Cardiac muscle cell (in vitro differentiated cells and primary cell): ENCODE results near the gene IZUMO4. TPM values are rescaled to one million over a fixed set of nuclear protein-coding genes. Genes with fewer than 3 reads are reported as not detected.

Source experiments
- DNase-seq, 2 donors: peaks; one replicate each; pipeline versions ENCODE4 v3.0.0 to v3.0.0-alpha.2; 2010 to 2017; ENCODE audit warnings: low read depth in 1 of 2, low spot score in 1 of 2
- H3K27ac ChIP-seq: fragments of 200-600 bp; sonication (generic); 2 replicates; pipeline ENCODE4 v1.5.1; 2016
- H3K27me3 ChIP-seq: fragments of 200-600 bp; sonication (generic); 2 replicates; pipeline ENCODE4 v1.6.0; 2016; ENCODE audit warnings: control low read depth
- H3K36me3 ChIP-seq: fragments of 200-600 bp; sonication (generic); 2 replicates; pipeline ENCODE4 v1.5.1; 2016; ENCODE audit warnings: control low read depth
- H3K4me1 ChIP-seq: fragments of 200-600 bp; sonication (generic); 2 replicates; pipeline ENCODE4 v1.8.1; 2017; ENCODE audit warnings: low read depth, mild to moderate bottlenecking, mixed run types
- H3K4me3 ChIP-seq: fragments of 200-600 bp; sonication (generic); 2 replicates; pipeline ENCODE4 v1.5.1; 2016; ENCODE audit warnings: mild to moderate bottlenecking
- H3K9me3 ChIP-seq: fragments of 200-600 bp; sonication (generic); 2 replicates; pipeline ENCODE4 v1.5.1; 2017; ENCODE audit warnings: low read depth, mild to moderate bottlenecking, control low read depth
- polyA plus RNA-seq: library from polyadenylated mRNA; unstranded; fragments of >200 nt; fragmentation: Nextera tagmentation; extraction: Ambion mirVana; gene quantifications from 2 replicates; pipeline ENCODE4 v1.2.1, GENCODE V29; 2016
- total RNA-seq: library from RNA; depleted of rRNA; stranded (reverse); fragments of >200 nt; gene quantifications from 2 replicates; pipeline ENCODE4 v1.2.3, GENCODE V29; 2016
- TF ChIP-seq, protein P1 (sequence below): IDR thresholded peaks from 2 replicates; pipeline ENCODE4 v1.5.1; 2012; ENCODE audit warnings: low read depth, mild to moderate bottlenecking, low read length

The IZUMO4 gene, protein sequence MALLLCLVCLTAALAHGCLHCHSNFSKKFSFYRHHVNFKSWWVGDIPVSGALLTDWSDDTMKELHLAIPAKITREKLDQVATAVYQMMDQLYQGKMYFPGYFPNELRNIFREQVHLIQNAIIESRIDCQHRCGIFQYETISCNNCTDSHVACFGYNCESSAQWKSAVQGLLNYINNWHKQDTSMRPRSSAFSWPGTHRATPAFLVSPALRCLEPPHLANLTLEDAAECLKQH
- total RNA-seq, result 10.5 and 11.6 TPM in 2 replicates
- 2.6 and 4.9 TPM in 2 replicates for polyA plus RNA-seq

DNA sequence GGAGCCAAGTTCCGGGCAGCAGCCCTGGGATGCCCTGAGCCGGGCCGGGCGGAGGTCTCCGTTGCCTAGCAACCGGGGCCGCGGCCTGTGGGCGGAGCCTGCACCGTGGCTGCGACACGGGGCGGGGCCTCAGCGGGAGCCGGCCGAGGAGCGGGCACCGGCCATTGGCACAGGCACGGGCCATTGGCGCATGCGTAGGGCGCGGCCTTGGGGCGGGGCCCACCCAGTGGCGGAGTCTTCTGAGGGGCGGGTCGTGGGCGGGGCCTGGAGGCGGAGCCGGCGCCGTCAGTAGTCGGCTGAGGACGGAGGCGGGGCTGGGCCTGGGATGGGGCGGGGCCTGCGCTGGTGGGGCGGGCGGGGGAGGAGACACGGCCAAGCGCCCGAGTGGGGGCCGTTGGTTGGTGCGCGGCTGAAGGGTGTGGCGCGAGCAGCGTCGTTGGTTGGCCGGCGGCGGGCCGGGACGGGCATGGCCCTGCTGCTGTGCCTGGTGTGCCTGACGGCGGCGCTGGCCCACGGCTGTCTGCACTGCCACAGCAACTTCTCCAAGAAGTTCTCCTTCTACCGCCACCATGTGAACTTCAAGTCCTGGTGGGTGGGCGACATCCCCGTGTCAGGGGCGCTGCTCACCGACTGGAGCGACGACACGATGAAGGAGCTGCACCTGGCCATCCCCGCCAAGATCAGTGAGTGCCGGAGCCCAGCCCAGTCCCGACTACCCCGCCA, at the start of gene IZUMO4:
IZUMO4 (plus strand) TSS at position 436 of the 723 bp plus-strand sequence; CDS start at position 467, 31 bp downstream.
- Histone ChIP-seq H3K27ac (peak within 1 kb of the TSS; percentile 83), H3K9me3 (no peaks in the 10 kb centered on the region), H3K4me3 (peak within 1 kb of the TSS; percentile 53), H3K36me3 (peaks cover under 1% of the 10 kb centered on the region), H3K4me1 (peaks cover 4% of the 10 kb centered on the region), H3K27me3 (no peaks in the 10 kb centered on the region)
- TF ChIP-seq, protein P1, sequence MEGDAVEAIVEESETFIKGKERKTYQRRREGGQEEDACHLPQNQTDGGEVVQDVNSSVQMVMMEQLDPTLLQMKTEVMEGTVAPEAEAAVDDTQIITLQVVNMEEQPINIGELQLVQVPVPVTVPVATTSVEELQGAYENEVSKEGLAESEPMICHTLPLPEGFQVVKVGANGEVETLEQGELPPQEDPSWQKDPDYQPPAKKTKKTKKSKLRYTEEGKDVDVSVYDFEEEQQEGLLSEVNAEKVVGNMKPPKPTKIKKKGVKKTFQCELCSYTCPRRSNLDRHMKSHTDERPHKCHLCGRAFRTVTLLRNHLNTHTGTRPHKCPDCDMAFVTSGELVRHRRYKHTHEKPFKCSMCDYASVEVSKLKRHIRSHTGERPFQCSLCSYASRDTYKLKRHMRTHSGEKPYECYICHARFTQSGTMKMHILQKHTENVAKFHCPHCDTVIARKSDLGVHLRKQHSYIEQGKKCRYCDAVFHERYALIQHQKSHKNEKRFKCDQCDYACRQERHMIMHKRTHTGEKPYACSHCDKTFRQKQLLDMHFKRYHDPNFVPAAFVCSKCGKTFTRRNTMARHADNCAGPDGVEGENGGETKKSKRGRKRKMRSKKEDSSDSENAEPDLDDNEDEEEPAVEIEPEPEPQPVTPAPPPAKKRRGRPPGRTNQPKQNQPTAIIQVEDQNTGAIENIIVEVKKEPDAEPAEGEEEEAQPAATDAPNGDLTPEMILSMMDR, result peak; percentile 36
- DNase-seq, result peak; percentile 98 to 99

DNA sequence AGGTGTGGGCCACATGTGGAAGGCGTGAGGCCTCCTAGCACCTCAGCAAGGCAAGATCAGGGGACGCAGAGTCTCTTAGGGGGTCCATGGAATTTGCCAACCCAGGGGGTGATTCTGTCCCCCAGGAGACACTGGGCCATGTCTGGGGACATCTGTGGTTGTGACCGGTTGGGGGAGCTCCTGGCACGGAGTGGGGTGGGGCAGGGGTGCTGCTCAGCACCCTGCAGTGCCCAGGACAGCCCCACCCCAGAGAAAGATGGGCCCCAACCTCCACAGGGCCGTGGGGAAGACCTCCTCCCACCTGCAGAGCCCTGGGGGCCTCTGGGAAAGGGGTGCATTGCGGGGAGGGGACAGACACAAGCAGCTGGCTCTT, 49.7 kb upstream of the IZUMO4 start:
- TF ChIP-seq, protein P1, result no peak
- no peak for DNase-seq
- peaks cover 16% of the 10 kb centered on the region for H3K4me1 ChIP-seq
- H3K27me3 ChIP-seq, result no peaks in the 10 kb centered on the region
- H3K36me3 ChIP-seq, result no peaks in the 10 kb centered on the region
- H3K4me3 ChIP-seq, result no peak overlapping the region
- H3K27ac ChIP-seq, result no peak overlapping the region
- H3K9me3 ChIP-seq, result no peaks in the 10 kb centered on the region

DNA sequence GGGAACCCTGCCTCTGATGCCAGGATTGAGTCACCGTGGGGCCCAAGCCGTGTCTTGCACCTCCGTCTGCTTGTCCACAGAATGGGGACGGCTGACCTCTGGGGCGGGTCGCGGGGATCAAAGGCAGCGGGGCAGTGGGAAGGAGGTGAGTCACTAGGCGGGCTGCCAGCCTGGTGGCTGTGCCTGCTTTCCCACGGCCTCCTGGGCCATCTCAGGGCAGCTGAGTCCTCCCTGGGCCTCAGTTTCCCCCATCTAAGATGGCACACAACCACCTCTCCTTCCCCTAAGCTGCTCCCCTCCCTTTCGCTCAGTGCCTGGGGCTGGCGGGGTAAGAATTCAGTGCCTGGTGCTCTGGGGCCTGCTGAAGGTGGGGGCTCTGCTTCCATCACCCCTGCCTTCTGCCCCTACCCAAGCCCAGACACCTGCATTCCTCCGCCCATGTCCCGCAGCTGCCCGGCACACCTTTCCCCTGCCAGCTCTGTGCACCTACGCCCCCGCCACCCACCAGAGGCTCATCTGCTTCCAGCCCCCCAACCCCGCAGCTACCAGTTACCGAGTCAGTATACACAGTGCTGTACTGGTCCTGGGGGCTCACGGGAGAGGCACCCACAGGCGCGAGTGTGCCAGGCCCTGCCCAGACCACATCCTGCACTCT, 49.1 kb upstream of the IZUMO4 start:
- no peak overlapping the region for H3K27ac ChIP-seq
- H3K27me3 ChIP-seq, result no peaks in the 10 kb centered on the region
- no peaks in the 10 kb centered on the region for H3K36me3 ChIP-seq
- H3K4me3 ChIP-seq, result no peak overlapping the region
- DNase-seq, result no peak
- TF ChIP-seq, protein P1, result no peak
- H3K9me3 ChIP-seq, result no peaks in the 10 kb centered on the region
- H3K4me1 ChIP-seq, result peaks cover 12% of the 10 kb centered on the region

DNA sequence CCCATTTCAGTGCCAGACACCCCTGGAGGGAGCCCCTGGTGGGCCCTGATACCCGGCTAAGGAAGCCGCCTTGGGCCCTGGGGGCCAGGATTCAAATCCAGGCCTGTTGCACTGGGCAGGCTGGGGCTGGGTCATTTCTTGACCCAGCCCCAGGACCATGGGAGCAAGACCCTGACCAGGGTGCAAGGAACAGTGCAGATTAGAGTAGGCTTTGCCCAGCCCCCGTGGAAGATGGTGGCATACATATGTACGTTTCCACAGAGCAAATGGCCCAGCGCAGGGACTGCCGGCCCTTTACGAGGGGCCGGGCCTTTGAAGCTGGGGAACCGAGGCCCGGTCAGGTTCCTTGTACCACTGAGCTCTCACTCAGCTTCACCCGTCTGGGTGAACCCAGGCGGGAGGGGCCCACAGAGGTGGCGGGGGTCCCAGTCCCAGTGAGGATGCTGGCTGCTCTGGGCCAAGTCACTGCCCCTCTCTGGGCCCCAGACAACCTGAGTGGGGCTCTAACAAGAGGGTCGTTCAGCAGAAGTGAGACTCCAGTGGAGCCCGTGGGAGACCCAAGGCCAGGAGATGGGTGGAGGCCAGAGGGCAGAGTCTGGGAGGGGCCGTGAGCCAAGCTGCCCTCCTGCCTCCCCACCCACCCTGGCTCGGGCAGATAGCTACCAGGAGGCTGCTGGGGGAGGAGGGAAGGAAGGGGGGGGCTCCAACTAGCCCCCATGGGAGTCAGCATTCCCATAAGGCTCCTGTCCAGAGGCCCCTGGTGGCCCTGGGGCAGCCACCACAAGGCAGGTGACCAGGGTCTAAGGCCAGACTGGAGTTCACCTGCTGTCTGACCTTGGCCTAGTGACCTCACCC, 48.4 kb upstream of the IZUMO4 start:
- Histone ChIP-seq H3K4me3 (no peak overlapping the region), H3K27me3 (no peaks in the 10 kb centered on the region), H3K27ac (no peak overlapping the region), H3K36me3 (no peaks in the 10 kb centered on the region), H3K9me3 (no peaks in the 10 kb centered on the region), H3K4me1 (peaks cover 11% of the 10 kb centered on the region)
- no peak for DNase-seq
- TF ChIP-seq, protein P1, result no peak
